ENCODE measurements around the gene B4GALT2.

Gene B4GALT2

DNA sequence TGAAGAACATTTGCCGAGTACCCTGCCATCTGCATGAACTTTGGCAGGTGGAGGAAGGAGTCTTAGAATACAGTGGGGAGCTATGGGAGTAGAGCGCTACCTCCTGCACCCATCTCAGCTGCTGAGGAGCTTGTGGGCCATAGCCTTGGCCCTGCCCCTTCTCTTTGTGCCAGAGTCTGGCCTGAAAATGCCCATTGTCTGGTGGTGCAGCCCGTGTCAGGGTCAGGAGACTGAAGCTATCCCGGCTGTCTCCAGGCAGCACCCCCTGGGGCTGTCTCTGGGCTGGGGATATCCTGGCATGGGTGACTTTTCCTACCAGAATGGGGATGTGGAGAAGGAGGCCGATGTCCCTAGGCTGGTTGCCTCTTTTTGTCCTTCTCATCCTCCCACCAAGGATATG is 25.0 kb upstream of the B4GALT2 start:
- Histone ChIP-seq H3K4me1 (peaks cover 0 to 3% (median 1%) of the 10 kb centered on the region in 4 donors), H3K4me3 (no peak overlapping the region), H3K27me3 (no peaks in the 10 kb centered on the region), H3K9me3 (no peaks in the 10 kb centered on the region), H3K36me3 (peaks cover 27 to 56% (median 36%) of the 10 kb centered on the region in 3 donors), H3K27ac (no peak overlapping the region)
- TF ChIP-seq, protein P1, sequence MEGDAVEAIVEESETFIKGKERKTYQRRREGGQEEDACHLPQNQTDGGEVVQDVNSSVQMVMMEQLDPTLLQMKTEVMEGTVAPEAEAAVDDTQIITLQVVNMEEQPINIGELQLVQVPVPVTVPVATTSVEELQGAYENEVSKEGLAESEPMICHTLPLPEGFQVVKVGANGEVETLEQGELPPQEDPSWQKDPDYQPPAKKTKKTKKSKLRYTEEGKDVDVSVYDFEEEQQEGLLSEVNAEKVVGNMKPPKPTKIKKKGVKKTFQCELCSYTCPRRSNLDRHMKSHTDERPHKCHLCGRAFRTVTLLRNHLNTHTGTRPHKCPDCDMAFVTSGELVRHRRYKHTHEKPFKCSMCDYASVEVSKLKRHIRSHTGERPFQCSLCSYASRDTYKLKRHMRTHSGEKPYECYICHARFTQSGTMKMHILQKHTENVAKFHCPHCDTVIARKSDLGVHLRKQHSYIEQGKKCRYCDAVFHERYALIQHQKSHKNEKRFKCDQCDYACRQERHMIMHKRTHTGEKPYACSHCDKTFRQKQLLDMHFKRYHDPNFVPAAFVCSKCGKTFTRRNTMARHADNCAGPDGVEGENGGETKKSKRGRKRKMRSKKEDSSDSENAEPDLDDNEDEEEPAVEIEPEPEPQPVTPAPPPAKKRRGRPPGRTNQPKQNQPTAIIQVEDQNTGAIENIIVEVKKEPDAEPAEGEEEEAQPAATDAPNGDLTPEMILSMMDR (IDR thresholded peaks at IDR 0.05) = no peak
- no peak for DNase-seq
- intact Hi-C loops (cut with DNase I; ENCODE audit: low total_unique reads) = no loop called here

DNA sequence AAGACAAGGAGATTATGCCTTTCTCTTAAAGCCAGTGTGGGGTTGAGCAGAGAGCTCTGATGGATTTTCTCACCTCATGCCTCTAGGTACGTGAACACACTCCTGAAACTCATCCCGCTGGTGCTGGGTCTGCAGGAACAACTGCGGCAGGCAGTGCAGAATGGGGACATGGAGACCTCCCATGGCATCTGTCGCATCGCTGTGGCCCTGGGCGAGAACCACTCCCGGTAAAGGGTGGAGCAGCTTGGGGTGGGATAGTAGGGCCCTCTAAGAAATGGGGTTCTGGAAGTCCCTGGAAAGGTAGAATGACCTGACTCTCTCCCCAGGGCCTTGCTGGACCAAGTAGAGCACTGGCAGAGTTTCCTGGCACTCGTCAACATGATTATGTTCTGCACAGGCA is 22.8 kb upstream of the B4GALT2 start:
- intact Hi-C loops (cut with DNase I; ENCODE audit: low total_unique reads) = no loop called here
- H3K27ac ChIP-seq = no peak overlapping the region
- H3K27me3 ChIP-seq = no peaks in the 10 kb centered on the region
- TF ChIP-seq, protein P1 (IDR thresholded peaks at IDR 0.05) = no peak
- DNase-seq = no peak
- no peaks in the 10 kb centered on the region for H3K9me3 ChIP-seq
- peaks cover 34 to 60% (median 52%) of the 10 kb centered on the region in 3 donors for H3K36me3 ChIP-seq
- no peak overlapping the region for H3K4me3 ChIP-seq
- H3K4me1 ChIP-seq = no peaks in the 10 kb centered on the region

DNA sequence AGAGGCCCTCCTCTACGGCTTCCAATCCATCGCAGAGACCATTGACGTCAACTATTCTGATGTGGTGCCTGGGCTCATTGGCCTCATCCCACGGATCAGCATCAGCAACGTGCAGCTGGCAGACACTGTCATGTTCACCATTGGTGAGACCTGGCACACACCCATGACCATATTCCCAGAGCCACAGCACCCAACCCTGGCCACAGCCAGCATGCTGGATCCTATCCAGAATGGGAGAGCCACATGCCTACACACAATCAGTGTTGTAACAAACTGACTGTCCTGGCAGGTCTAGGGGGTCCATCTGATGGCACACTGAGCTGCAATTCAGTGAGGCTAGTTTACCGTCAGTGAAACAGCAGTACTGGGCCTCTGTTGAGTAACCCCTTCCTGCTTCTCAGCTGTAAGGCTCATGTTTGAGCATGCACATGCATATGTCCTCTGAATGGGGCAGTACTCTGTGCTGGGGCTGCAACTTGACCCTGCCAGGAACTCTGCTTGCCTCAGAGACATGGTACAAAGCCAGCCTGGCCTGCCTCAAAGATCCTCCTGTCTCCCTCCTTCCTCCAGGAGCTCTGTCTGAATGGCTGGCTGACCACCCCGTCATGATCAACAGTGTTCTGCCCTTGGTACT is 21.5 kb upstream of the B4GALT2 start:
- H3K36me3 ChIP-seq = peaks cover 34 to 73% (median 65%) of the 10 kb centered on the region in 3 donors
- no peak for DNase-seq
- H3K4me3 ChIP-seq = no peak overlapping the region
- TF ChIP-seq, protein P1 (IDR thresholded peaks at IDR 0.05) = no peak
- no peak overlapping the region for H3K27ac ChIP-seq
- intact Hi-C loops (cut with DNase I; ENCODE audit: low total_unique reads) = no loop called here
- H3K9me3 ChIP-seq = no peaks in the 10 kb centered on the region
- H3K27me3 ChIP-seq = no peaks in the 10 kb centered on the region
- no peaks in the 10 kb centered on the region for H3K4me1 ChIP-seq

DNA sequence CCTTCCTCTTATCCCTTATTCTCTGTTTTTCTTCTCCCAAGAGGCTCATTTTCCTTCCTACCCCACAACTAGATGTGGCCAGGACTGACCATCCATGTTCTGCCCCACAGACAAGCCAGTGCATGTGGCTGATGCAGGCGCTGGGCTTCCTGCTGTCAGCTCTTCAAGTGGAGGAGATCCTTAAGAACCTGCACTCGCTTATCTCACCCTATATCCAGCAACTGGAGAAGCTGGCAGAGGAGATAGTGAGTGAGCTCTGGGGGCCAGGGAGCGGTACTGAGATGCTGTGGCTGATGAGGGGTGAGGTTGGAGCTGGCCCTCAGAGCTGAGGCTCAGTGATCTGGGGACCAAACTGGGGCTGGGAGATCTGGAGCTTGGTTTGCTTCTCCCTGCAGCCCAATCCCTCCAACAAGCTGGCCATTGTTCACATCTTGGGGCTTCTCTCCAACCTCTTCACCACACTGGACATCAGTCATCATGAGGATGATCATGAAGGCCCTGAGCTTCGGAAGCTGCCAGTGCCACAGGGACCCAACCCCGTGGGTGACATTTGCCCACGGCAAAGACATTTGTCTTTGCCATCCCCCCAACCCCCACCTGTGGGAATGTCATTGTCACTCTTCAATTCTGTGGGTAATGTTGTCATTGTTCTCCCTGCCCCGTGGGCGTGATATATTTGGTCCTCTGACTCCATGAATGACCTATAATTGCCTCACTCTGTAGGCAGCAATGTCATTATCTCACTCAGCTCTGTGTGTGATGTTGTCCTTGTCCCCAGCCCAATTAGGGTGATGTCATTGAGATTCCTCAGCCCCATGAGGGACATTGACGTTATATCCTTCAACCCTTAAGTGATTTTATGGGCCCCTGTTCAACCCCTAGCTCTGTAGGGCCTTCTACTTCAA is 20.4 kb upstream of the B4GALT2 start:
- TF ChIP-seq, protein P1 (IDR thresholded peaks at IDR 0.05) = no peak

DNA sequence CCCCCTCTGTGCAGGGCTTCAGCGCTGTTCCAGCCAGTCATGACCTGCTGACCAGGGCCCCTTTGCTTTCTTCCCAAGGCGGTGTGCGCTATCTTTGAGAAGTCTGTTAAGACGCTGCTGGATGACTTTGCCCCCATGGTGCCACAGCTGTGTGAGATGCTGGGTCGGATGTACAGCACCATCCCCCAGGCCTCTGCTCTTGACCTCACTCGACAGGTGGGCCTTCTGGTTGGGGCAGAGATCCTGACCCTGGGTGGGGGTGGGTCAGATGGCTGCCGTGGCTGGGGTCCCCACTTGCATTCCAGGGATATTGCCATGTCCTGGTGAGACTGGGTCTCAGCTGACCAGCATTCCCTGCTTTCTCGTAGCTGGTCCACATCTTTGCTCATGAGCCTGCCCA is 18.2 kb upstream of the B4GALT2 start:
- H3K4me3 ChIP-seq = no peak overlapping the region
- TF ChIP-seq, protein P1 (IDR thresholded peaks at IDR 0.05) = no peak
- H3K27me3 ChIP-seq = no peaks in the 10 kb centered on the region
- DNase-seq = no peak
- no peaks in the 10 kb centered on the region for H3K9me3 ChIP-seq
- intact Hi-C loops (cut with DNase I; ENCODE audit: low total_unique reads) = no loop called here
- H3K4me1 ChIP-seq = no peaks in the 10 kb centered on the region
- H3K27ac ChIP-seq = no peak overlapping the region
- H3K36me3 ChIP-seq = peaks cover 34 to 96% (median 82%) of the 10 kb centered on the region in 3 donors

More for the DNA sequence above, 20.4 kb upstream of the B4GALT2 start:
- DNase-seq = no peak
- no peak overlapping the region for H3K4me3 ChIP-seq
- H3K27ac ChIP-seq = no peak overlapping the region
- no peaks in the 10 kb centered on the region for H3K27me3 ChIP-seq
- H3K4me1 ChIP-seq = no peaks in the 10 kb centered on the region
- no peaks in the 10 kb centered on the region for H3K9me3 ChIP-seq
- intact Hi-C loops (cut with DNase I; ENCODE audit: low total_unique reads) = no loop called here
- H3K36me3 ChIP-seq = peaks cover 34 to 83% (median 76%) of the 10 kb centered on the region in 3 donors
